Measurements from ENCODE around the gene CUBN. TPM values are rescaled to one million over a fixed set of nuclear protein-coding genes. Genes with fewer than 3 reads are reported as not detected.

CUBN gene
- total RNA-seq, 4 donors from 2014 or later, result 0.27 to 3.6 (median 0.96) TPM

DNA sequence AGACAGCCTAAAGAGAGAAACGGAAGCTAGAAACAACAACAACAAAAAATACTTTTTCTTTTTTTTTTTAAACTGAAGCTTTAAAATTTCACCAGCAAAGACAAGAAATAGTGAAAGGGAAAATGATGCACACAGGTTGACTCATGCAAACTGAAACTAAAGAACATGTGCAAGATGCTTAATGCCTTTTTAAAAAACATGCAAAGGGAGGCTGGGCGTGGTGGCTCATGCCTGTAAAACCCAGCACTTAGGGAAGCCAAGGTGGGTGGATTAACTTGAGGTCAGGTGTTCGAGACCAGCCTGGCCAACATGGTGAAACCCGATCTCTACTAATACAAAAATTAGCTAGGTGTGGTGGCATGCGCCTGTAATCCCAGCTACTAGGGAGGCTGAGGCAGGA, 15.1 kb upstream of the CUBN start:
- no peaks in the 10 kb centered on the region for H3K36me3 ChIP-seq
- DNase-seq, result no peak
- no peaks in the 10 kb centered on the region for H3K27me3 ChIP-seq
- in situ Hi-C loops (cut with MboI; ENCODE audit: low sequenced_read_pairs in 4 of 4) (no loop called here), intact Hi-C loops (cut with DNase I; ENCODE audit: low total_unique reads) (no loop called here)
- ATAC-seq, result no peak
- no peak overlapping the region for H3K27ac ChIP-seq
- H3K4me1 ChIP-seq, result no peaks in the 10 kb centered on the region
- TF ChIP-seq POLR2A (IDR thresholded peaks at IDR 0.05), result no peak
- TF ChIP-seq, protein P1, sequence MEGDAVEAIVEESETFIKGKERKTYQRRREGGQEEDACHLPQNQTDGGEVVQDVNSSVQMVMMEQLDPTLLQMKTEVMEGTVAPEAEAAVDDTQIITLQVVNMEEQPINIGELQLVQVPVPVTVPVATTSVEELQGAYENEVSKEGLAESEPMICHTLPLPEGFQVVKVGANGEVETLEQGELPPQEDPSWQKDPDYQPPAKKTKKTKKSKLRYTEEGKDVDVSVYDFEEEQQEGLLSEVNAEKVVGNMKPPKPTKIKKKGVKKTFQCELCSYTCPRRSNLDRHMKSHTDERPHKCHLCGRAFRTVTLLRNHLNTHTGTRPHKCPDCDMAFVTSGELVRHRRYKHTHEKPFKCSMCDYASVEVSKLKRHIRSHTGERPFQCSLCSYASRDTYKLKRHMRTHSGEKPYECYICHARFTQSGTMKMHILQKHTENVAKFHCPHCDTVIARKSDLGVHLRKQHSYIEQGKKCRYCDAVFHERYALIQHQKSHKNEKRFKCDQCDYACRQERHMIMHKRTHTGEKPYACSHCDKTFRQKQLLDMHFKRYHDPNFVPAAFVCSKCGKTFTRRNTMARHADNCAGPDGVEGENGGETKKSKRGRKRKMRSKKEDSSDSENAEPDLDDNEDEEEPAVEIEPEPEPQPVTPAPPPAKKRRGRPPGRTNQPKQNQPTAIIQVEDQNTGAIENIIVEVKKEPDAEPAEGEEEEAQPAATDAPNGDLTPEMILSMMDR (IDR thresholded peaks at IDR 0.05 in 4 of 5, conservative IDR thresholded peaks at IDR 0.05 in 1 of 5), result no peak
- H3K4me3 ChIP-seq, result no peak overlapping the region
- no peaks in the 10 kb centered on the region for H3K9me3 ChIP-seq

GRCh38 chr10:17144032-17144431, 14.4 kb upstream of the CUBN start:
- in situ Hi-C loops (cut with MboI; ENCODE audit: low sequenced_read_pairs in 4 of 4), result no loop called here
- Histone ChIP-seq H3K4me3 (no peak overlapping the region), H3K27ac (no peak overlapping the region), H3K27me3 (no peaks in the 10 kb centered on the region), H3K9me3 (no peaks in the 10 kb centered on the region), H3K4me1 (no peaks in the 10 kb centered on the region), H3K36me3 (no peaks in the 10 kb centered on the region)
- TF ChIP-seq POLR2A (IDR thresholded peaks at IDR 0.05), result no peak
- TF ChIP-seq, protein P1 (IDR thresholded peaks at IDR 0.05 in 4 of 5, conservative IDR thresholded peaks at IDR 0.05 in 1 of 5), result no peak
- DNase-seq, result no peak
- ATAC-seq, result no peak
- intact Hi-C loops (cut with DNase I; ENCODE audit: low total_unique reads), result no loop called here

DNA sequence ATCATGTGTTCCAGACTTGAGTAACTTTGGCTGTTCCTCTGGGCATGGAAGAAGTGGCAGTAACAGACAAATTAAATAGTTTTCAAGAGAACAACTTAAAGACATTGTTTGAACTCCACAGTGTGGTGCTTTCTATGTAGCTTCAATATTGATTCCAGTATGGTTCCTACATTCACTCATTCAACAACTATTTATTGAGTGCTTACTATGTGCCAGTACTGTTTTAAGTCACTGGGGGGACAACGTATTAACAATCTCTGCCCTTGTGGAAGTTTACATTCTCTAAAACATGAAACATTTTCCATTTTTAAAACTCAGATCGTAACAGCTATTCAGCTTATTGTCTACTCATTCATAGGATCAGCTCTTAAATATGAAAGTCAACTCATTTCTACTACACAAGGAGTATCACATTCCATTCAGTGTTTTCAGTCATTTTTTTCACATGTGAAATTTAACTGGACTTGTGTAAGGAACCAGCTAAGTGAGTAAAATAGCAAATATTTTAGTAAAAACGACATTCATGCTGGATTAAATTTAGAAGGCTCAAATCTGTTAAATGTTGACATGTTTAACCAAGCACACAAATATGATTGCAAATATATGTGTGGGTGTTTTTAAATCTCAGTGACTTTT, 13.6 kb upstream of the CUBN start:
- no peak overlapping the region for H3K4me3 ChIP-seq
- no peak overlapping the region for H3K27ac ChIP-seq
- H3K27me3 ChIP-seq, result no peaks in the 10 kb centered on the region
- H3K9me3 ChIP-seq, result no peaks in the 10 kb centered on the region
- in situ Hi-C loops (cut with MboI; ENCODE audit: low sequenced_read_pairs in 4 of 4), result no loop called here
- no peak for TF ChIP-seq POLR2A (IDR thresholded peaks at IDR 0.05)
- TF ChIP-seq, protein P1 (IDR thresholded peaks at IDR 0.05 in 4 of 5, conservative IDR thresholded peaks at IDR 0.05 in 1 of 5), result no peak
- ATAC-seq, result no peak
- intact Hi-C loops (cut with DNase I; ENCODE audit: low total_unique reads), result no loop called here
- H3K36me3 ChIP-seq, result no peaks in the 10 kb centered on the region
- H3K4me1 ChIP-seq, result no peaks in the 10 kb centered on the region
- no peak for DNase-seq

DNA sequence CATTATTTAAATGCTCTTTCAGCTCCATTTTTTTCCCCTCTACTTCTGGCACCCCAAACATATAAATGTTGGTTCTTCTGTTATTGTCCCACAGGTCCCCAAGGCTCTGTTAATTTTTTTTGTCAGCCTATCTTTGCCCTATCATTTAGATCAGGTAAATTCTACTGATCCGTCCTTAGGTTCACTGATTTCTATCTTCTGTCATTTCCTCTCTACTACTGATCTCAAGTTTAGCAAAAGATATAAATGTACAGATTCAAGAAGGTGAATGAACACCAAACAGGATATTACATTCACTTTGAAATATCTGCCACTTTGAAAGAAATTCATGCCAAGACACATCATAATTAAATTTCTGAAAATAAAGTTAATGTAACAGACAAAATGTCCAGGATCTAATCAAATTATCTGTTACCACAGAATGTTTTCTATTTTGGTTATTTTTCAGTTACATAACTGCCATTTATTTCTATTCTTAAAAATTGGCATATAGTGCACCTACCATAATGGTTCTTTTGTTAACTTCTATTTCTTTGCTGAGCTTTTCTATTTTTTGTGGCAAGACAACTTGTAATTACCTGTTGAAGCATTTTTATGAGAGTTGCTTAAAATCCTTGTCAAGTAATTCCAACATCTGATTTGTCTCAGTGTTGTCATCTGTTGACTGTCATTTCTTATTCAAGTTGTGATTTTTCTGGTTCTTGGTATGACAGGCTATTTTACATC, 12.1 kb upstream of the CUBN start:
- H3K4me1 ChIP-seq, result no peaks in the 10 kb centered on the region
- intact Hi-C loops (cut with DNase I; ENCODE audit: low total_unique reads), result no loop called here
- in situ Hi-C loops (cut with MboI; ENCODE audit: low sequenced_read_pairs in 4 of 4), result no loop called here
- H3K36me3 ChIP-seq, result no peaks in the 10 kb centered on the region
- H3K9me3 ChIP-seq, result no peaks in the 10 kb centered on the region
- ATAC-seq, result no peak
- H3K27ac ChIP-seq, result no peak overlapping the region
- no peak for TF ChIP-seq POLR2A (IDR thresholded peaks at IDR 0.05)
- TF ChIP-seq, protein P1 (IDR thresholded peaks at IDR 0.05 in 4 of 5, conservative IDR thresholded peaks at IDR 0.05 in 1 of 5), result no peak
- DNase-seq, result no peak
- no peaks in the 10 kb centered on the region for H3K27me3 ChIP-seq
- H3K4me3 ChIP-seq, result no peak overlapping the region

Data from gastrocnemius medialis (tissue), 4 donors.